GM12865 (cell line): ENCODE results near the gene SLC4A3.
A peak's percentile ranks its signal among the peaks of the same experiment; 100 is the strongest.

ENCODE experiments used
- DNase-seq: peaks from one replicate; pipeline ENCODE4 v3.0.0; 2010; ENCODE audit warnings: low read depth
- H3K4me3 ChIP-seq: 2 replicates; pipeline ENCODE4 v1.5.1; 2011; ENCODE audit warnings: mild to moderate bottlenecking, low read depth, low read length, control low read depth
- CTCF ChIP-seq: IDR thresholded peaks from 2 replicates; pipeline ENCODE4 v1.5.1; 2011; ENCODE audit warnings: low read length, control low read depth, low read depth, inconsistent platforms; ENCODE audit not compliant: insufficient read depth; ENCODE audit errors: missing control alignments

The SLC4A3 gene

DNA sequence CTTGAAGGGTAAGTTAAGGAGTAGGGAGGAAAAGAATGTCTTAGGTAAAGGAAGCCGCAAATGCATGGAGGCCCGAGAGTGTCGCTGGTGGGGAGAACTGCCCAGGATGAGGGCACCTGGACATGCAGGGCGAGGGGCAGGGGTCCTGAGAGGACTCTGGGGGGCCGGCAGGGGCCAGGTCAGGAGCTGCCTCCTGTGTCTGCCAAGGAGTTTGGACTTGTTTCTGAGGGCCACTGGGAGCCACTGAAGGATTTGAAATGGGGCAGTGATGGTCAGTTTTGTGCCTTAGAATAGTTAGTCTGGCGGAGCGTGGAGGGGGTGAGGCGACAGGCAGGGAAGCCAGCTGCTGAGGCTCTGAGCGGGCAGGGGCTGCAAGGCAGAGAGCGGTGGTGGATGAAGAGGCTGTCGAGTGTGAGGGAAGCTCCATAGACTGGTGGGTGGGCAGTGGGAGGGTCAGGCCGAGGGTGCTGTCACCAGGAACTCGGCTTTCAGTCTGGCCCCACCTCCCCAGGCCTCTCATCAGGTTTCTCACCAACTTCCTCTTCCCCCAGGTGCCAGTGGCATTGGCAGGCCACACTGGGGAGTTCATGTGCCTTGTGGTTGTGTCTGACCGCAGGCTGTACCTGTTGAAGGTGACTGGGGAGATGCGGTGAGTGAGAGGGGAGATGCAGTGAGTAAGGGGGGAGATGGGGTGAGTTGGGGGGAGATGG is 14.7 kb upstream of the SLC4A3 start:
- DNase-seq, result peak; percentile 33
- no peak overlapping the region for H3K4me3 ChIP-seq
- no peak for TF ChIP-seq CTCF

DNA sequence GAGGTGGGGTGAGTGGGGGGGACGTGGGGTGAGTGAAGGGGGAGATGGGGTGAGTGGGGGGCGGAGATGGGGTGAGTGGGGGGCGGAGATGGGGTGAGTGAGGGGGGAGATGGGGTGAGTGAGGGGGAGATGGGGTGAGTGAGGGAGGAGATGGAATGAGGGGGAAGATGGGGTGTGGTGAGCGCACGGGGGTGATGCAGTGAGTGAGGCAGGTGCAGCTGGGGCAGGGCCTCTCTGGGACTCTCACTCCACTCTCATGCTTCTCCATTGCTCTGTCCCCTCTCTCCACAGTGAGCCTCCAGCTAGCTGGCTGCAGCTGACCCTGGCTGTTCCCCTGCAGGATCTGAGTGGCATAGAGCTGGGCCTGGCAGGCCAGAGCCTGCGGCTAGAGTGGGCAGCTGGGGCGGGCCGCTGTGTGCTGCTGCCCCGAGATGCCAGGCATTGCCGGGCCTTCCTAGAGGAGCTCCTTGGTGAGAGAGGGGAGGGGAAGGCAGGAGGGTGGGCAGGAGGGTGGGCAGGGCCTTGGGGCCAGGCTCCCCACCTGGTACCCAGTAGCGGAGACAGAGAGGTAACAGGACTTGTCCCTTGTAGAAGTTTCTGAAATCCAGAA is 13.9 kb upstream of the SLC4A3 start:
- no peak overlapping the region for H3K4me3 ChIP-seq
- DNase-seq, result no peak
- TF ChIP-seq CTCF, result no peak

GRCh38 chr2:219614076-219614860 is 13.2 kb upstream of the SLC4A3 start:
- TF ChIP-seq CTCF, result no peak
- H3K4me3 ChIP-seq, result no peak overlapping the region
- no peak for DNase-seq

- no peak for DNase-seq
- no peak overlapping the region for H3K4me3 ChIP-seq
- TF ChIP-seq CTCF, result no peak
Observed at GRCh38 chr2:219615036-219615435, 12.4 kb upstream of the SLC4A3 start.

- no peak for DNase-seq
- TF ChIP-seq CTCF, result no peak
- H3K4me3 ChIP-seq, result no peak overlapping the region
Observed at GRCh38 chr2:219615894-219616293, 11.5 kb upstream of the SLC4A3 start.

DNA sequence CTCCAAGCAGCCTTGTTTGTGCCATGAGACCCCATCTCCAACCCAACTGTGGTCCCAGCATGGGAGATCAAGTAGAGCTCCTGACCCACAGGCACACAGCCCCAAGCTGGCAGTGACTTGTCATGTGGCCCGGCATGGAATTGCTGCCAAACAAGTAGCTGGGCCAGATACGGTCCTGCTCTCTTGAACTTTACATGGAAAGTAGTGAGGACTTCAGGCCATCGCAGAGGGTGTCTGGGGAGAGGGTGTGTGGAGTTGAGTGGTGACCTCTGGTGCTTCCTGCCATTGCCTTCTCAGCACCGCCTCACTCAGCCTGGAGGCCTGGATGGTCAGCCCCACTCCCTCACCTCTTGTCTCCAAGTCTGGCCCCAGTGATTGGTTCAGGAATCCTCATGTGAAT is 10.9 kb upstream of the SLC4A3 start:
- TF ChIP-seq CTCF, result no peak
- H3K4me3 ChIP-seq, result no peak overlapping the region
- DNase-seq, result no peak

DNA sequence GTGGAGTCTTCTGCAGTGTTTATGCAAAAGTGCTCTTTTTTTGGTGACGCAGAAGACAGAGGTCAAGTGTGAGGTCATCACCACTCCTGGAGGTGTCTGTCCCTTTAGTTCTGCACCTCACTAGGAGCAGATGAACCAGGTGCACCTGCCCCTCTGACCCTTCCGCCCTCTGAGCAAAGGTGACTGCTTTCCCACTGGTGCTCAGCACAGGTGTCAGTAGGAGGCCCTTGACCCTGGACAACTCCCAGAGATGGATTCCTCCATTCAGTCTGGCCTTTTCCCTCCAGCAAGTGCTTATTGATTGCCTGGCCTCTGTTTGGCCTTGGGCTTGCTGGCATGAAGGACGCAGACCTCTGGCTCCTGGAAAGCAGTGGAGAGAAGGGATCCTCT is 8.7 kb upstream of the SLC4A3 start:
- DNase-seq, result no peak
- no peak overlapping the region for H3K4me3 ChIP-seq
- TF ChIP-seq CTCF, result no peak
